GM12878 (cell line): ENCODE results near the gene TPST1. TPM values are rescaled to one million over a fixed set of nuclear protein-coding genes. Genes with fewer than 3 reads are reported as not detected.
"Not testable (repeated sequence)": the region's sequence is repeated elsewhere in the genome, so short reads cannot be mapped to it uniquely, and the experiment has no call there.

Experiments
- ATAC-seq: fragments of 200-7000 bp; cut with Tn5 transposase; 3 replicates; pipeline ENCODE4 v1.9.1; 2020; ENCODE audit warnings: mild to moderate bottlenecking, moderate library complexity
- BruUV-seq: library from RNA; stranded (reverse); fragments of 400-500 nt; replicated peaks from 2 replicates; lab custom pipeline; 2021; lab: Mats Ljungman, UMichigan
- CTCF ChIA-PET: fragments of 300-600 bp; sonication (Branson Sonifier 250); formaldehyde crosslinking; extraction: SDS; loops from one replicate; lab custom pipeline; 2021; ENCODE audit warnings: inconsistent platforms; lab: Yijun Ruan, JAX
- POLR2A ChIA-PET: fragments of 350-600 bp; formaldehyde crosslinking; extraction: SDS; loops from one replicate; lab custom pipeline; 2021; ENCODE audit warnings: inconsistent platforms; lab: Charles Lee
- RAD21 ChIA-PET: fragments of 300-600 bp; sonication (Branson Sonifier 250); formaldehyde crosslinking; loops from one replicate; lab custom pipeline; 2023; ENCODE audit warnings: antibody characterized with exemption; ENCODE audit not compliant: unreplicated experiment; lab: Charles Lee
- SMC1A ChIA-PET: fragments of 300-600 bp; sonication (Branson Sonifier 250); formaldehyde crosslinking; loops from one replicate; lab custom pipeline; 2023; ENCODE audit not compliant: unreplicated experiment, uncharacterized antibody; lab: Charles Lee
- DNase-seq: peaks from one replicate; pipeline ENCODE4 v3.0.0-alpha.2; 2011; ENCODE audit warnings: low read depth, low spot score
- FAIRE-seq: peaks from 3 replicates; lab custom pipeline; 2011; peaks lifted over from hg19 to GRCh38; lab: Jason Lieb, UNC
- H2AFZ ChIP-seq: 2 replicates; pipeline ENCODE4 v1.6.0; 2011; ENCODE audit warnings: low read depth, low read length, control low read depth; ENCODE audit not compliant: control insufficient read depth
- H3K27ac ChIP-seq: 2 replicates; pipeline ENCODE4 v1.5.1; 2011; ENCODE audit warnings: control low read depth; ENCODE audit not compliant: control insufficient read depth, insufficient read depth
- H3K27me3 ChIP-seq, 2 experiments: replicated peaks in 1 of 2; 2 replicates each; pipeline versions ENCODE4 v1.6.0 to v1.6.1; 2011; ENCODE audit warnings: low read length in 1 of 2; ENCODE audit not compliant: control insufficient read depth in 2 of 2, insufficient read depth in 2 of 2
- H3K36me3 ChIP-seq, 2 experiments: 2 replicates each; pipeline ENCODE4 v1.5.1; 2011; ENCODE audit warnings: low read length in 1 of 2; ENCODE audit not compliant: control insufficient read depth in 2 of 2, insufficient read depth in 2 of 2
- H3K4me1 ChIP-seq: 2 replicates; pipeline ENCODE4 v1.6.1; 2011; ENCODE audit warnings: mild to moderate bottlenecking, low read length, moderate library complexity, mixed read lengths; ENCODE audit not compliant: control insufficient read depth, insufficient read depth
- H3K4me2 ChIP-seq: 2 replicates; pipeline ENCODE4 v1.6.0; 2011; ENCODE audit warnings: control low read depth; ENCODE audit not compliant: control insufficient read depth, insufficient read depth
- H3K4me3 ChIP-seq: fragments of 200-600 bp; sonication (generic); 2 replicates; pipeline ENCODE4 v1.5.1; 2016
- H3K79me2 ChIP-seq: 2 replicates; pipeline ENCODE4 v1.6.0; 2011; ENCODE audit warnings: low read length; ENCODE audit not compliant: control insufficient read depth, insufficient read depth
- H3K9ac ChIP-seq: 2 replicates; pipeline ENCODE4 v1.8.0; 2011; ENCODE audit warnings: low read length, control low read depth, mixed read lengths; ENCODE audit not compliant: control insufficient read depth, insufficient read depth
- H3K9me3 ChIP-seq: replicated peaks from 3 replicates; pipeline ENCODE4 v1.5.1; 2011; ENCODE audit warnings: mild to moderate bottlenecking, low read length; ENCODE audit not compliant: control insufficient read depth, insufficient read depth
- H4K20me1 ChIP-seq: 2 replicates; pipeline ENCODE4 v1.6.0; 2011; ENCODE audit not compliant: control insufficient read depth, insufficient read depth
- EGR1 ChIP-seq, 2 experiments: IDR thresholded peaks; 1 replicate in 1 of 2; 2 replicates in 1 of 2; pipeline ENCODE4 v1.6.1; 2011 to 2012; ENCODE audit warnings: low read depth in 2 of 2, low read length in 2 of 2, borderline replicate concordance in 1 of 2, mild to moderate bottlenecking in 1 of 2, moderate library complexity in 1 of 2
- USF2 ChIP-seq: IDR thresholded peaks from 2 replicates; pipeline ENCODE4 v1.6.1; 2011; ENCODE audit warnings: low read depth, low read length, improper control_type of control experiment, borderline replicate concordance
- WGBS: methylation state at CpG from one replicate; pipeline ENCODE4 v1.1.6; 2016; ENCODE audit warnings: low lambda C conversion rate; ENCODE audit not compliant: insufficient replicate concordance, insufficient coverage; ENCODE audit errors: missing lambda C conversion rate; 5-methylcytosine and 5-hydroxymethylcytosine counted together
- in situ Hi-C: fragments of 300-500 bp; cut with MboI; formaldehyde crosslinking; loops from 9 replicates; pipeline ENCODE4 v1.14.3; 2018; ENCODE audit warnings: mixed read lengths
- intact Hi-C: fragments of 100-400 bp; cut with micrococcal nuclease; formaldehyde crosslinking; loops from one replicate; pipeline ENCODE4 v1.14.2; 2022; ENCODE audit not compliant: unreplicated experiment
- polyA plus RNA-seq, 11 experiments: library from polyadenylated mRNA; depleted of rRNA in 4 of 11; unstranded in 6 of 11; stranded (reverse) in 5 of 11; fragments of >200 nt; fragmentation: Nextera tagmentation in 4 of 11; fragmentation: Illumina TruSeq in 1 of 11; extraction: Ambion mirVana in 4 of 11; extraction: Trizol in 1 of 11; gene quantifications; 1 replicate in 1 of 11; 2 replicates in 10 of 11; pipeline versions ENCODE4 v1.2.1 to v1.2.3, GENCODE V29; 2011 to 2016; ENCODE audit warnings: inconsistent platforms in 2 of 11, missing spikeins in 2 of 11, low read depth in 1 of 11
- total RNA-seq, 4 experiments: library from RNA; depleted of rRNA in 3 of 4; stranded (reverse); fragments of >200 nt in 3 of 4; fragmentation: Illumina TruSeq in 1 of 4; extraction: Trizol in 1 of 4; gene quantifications; 2 replicates each; pipeline versions ENCODE4 v1.2.1 to v1.2.3, GENCODE V29; 2013 to 2021

Gene TPST1
- total and polyA plus RNA-seq, 10 of the 15 experiments (the other 5 are each of a cell fraction or from before 2014, with no cell fraction given) = 1.1 to 10.6 (median 7.5) TPM

GRCh38 chr7:66371096-66371824 lies 166.1 kb downstream of the TPST1 start:
- in situ Hi-C loops (no loop called here), intact Hi-C loops (no loop called here)
- DNase-seq (no peak), ATAC-seq (no peak), FAIRE-seq (no peak)
- TF ChIP-seq USF2 (no peak), EGR1 (IDR thresholded peaks at IDR 0.05; ENCODE audit: borderline replicate concordance in 1 of 2, low read depth in 2 of 2, low read length in 2 of 2) (no peak)
- H3K27ac ChIP-seq = no peak overlapping the region
- H3K9me3 ChIP-seq = no peaks in the 10 kb centered on the region
- ChIA-PET RAD21 (no interaction called here), POLR2A (no interaction called here), CTCF (no interaction called here), SMC1A (no interaction called here)
- no peak overlapping the region for H3K4me2 ChIP-seq
- no peaks in the 10 kb centered on the region for H3K79me2 ChIP-seq
- H2AFZ ChIP-seq = no peak overlapping the region
- 54% methylated on average over 7 of the region's 7 CpGs for whole genome bisulfite sequencing
- no peaks in the 10 kb centered on the region for H3K4me1 ChIP-seq
- H3K27me3 ChIP-seq = no peaks in the 10 kb centered on the region
- H3K9ac ChIP-seq = no peak overlapping the region
- no peaks in the 10 kb centered on the region for H4K20me1 ChIP-seq
- BruUV-seq = no TSS peak
- H3K4me3 ChIP-seq = no peak overlapping the region
- H3K36me3 ChIP-seq = no peaks in the 10 kb centered on the region

GRCh38 chr7:66374141-66374840 lies 169.2 kb downstream of the TPST1 start:
- H3K79me2 ChIP-seq, ATAC-seq, H2AFZ ChIP-seq, BruUV-seq, SMC1A ChIA-PET, H3K4me3 ChIP-seq, FAIRE-seq, intact Hi-C loops, DNase-seq, in situ Hi-C loops, H3K9me3 ChIP-seq, RAD21 ChIA-PET, CTCF ChIA-PET, H4K20me1 ChIP-seq, H3K4me2 ChIP-seq, H3K27me3 ChIP-seq, H3K27ac ChIP-seq, H3K4me1 ChIP-seq, H3K36me3 ChIP-seq, POLR2A ChIA-PET, H3K9ac ChIP-seq: not testable (repeated sequence)
- WGBS = 98% methylated on average over 5 of the region's 5 CpGs
